GM12878 (cell line): Measurements from ENCODE around the gene HPSE2.

Experiments used
- CREM ChIP-seq: IDR thresholded peaks from 2 replicates; pipeline ENCODE4 v1.6.1; 2014; ENCODE audit warnings: antibody characterized with exemption, low read depth
- EP300 ChIP-seq, 2 experiments: fragments of 150-350 bp in 1 of 2; IDR thresholded peaks; 2 replicates each; pipeline ENCODE4 v1.6.1; 2011 to 2012; ENCODE audit warnings: low read depth in 2 of 2, low read length in 2 of 2, borderline replicate concordance in 1 of 2, improper control_type of control experiment in 1 of 2, inconsistent platforms in 1 of 2; ENCODE audit not compliant: control insufficient read depth in 1 of 2
- PBX3 ChIP-seq: IDR thresholded peaks from 2 replicates; pipeline ENCODE4 v1.6.1; 2011; ENCODE audit warnings: mild to moderate bottlenecking, low read depth, low read length, moderate library complexity; ENCODE audit not compliant: insufficient replicate concordance
- POLR2AphosphoS5 ChIP-seq: IDR thresholded peaks from 2 replicates; pipeline ENCODE4 v1.6.1; 2011; ENCODE audit warnings: mild to moderate bottlenecking, low read length, inconsistent platforms
- SP1 ChIP-seq: IDR thresholded peaks from one replicate; pipeline ENCODE4 v1.6.1; 2011; ENCODE audit warnings: low read depth, low read length
- ZBTB40 ChIP-seq: fragments of 450-650 bp; IDR thresholded peaks from 2 replicates; pipeline ENCODE4 v1.6.1; 2016; ENCODE audit warnings: mild to moderate bottlenecking, moderate library complexity, borderline replicate concordance
- TF ChIP-seq, protein P1 (sequence below): fragments of 450-650 bp; formaldehyde crosslinking; IDR thresholded peaks from 2 replicates; pipeline ENCODE4 v1.4.0; 2020; ENCODE audit warnings: mild to moderate bottlenecking, moderate library complexity
- TF ChIP-seq, protein P2 (sequence below): fragments of 450-650 bp; IDR thresholded peaks from 2 replicates; pipeline ENCODE4 v1.6.1; 2018; ENCODE audit warnings: mild to moderate bottlenecking, low read depth, moderate library complexity; ENCODE audit not compliant: partially characterized antibody

DNA sequence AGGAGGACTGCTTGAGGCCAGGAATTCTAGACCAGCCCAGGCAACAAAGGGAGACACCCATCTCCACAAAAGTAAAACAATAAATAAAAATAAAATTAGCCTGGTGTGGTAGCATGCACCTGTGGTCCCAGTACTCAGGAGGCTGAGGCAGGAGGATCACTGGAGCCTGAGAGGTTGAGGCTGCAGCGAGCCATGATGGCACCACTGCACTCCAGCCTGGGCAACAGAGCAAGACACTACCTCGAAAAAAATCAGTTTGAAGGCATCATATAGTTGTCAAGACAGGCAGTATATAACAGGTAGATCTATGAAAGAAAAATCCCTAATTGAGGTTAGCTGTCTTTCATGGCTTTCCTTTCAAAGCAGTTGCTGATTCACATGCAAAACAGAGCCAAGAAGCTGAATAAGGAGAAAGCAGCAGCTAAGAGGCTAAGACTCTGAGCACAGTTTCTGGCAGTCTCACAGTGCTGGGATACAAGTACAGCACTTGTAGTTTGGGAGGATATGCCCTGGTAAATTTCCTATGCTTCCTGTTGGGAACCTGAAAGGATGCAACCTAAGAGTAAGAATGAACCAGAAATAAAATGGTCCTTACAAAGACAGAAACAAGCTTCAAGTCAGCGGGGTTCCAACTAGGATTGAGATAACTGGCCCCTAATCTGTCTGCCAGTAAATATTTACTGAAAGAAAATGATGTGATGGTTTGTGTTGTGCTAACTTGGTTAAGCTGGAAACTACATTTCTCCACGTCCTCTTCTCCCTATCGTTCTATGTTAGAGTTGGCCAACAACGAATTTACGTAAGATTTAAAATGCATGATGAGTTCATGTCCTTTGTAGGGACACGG, 420.4 kb downstream of the HPSE2 start:
- TF ChIP-seq POLR2AphosphoS5 (no peak), CREM (no peak), SP1 (no peak), EP300 (IDR thresholded peaks at IDR 0.05; ENCODE audit: borderline replicate concordance in 1 of 2, control insufficient read depth in 1 of 2, low read depth in 2 of 2, low read length in 2 of 2) (no peak), ZBTB40 (no peak), PBX3 (no peak)
- TF ChIP-seq, protein P1, sequence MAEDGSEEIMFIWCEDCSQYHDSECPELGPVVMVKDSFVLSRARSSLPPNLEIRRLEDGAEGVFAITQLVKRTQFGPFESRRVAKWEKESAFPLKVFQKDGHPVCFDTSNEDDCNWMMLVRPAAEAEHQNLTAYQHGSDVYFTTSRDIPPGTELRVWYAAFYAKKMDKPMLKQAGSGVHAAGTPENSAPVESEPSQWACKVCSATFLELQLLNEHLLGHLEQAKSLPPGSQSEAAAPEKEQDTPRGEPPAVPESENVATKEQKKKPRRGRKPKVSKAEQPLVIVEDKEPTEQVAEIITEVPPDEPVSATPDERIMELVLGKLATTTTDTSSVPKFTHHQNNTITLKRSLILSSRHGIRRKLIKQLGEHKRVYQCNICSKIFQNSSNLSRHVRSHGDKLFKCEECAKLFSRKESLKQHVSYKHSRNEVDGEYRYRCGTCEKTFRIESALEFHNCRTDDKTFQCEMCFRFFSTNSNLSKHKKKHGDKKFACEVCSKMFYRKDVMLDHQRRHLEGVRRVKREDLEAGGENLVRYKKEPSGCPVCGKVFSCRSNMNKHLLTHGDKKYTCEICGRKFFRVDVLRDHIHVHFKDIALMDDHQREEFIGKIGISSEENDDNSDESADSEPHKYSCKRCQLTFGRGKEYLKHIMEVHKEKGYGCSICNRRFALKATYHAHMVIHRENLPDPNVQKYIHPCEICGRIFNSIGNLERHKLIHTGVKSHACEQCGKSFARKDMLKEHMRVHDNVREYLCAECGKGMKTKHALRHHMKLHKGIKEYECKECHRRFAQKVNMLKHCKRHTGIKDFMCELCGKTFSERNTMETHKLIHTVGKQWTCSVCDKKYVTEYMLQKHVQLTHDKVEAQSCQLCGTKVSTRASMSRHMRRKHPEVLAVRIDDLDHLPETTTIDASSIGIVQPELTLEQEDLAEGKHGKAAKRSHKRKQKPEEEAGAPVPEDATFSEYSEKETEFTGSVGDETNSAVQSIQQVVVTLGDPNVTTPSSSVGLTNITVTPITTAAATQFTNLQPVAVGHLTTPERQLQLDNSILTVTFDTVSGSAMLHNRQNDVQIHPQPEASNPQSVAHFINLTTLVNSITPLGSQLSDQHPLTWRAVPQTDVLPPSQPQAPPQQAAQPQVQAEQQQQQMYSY: no peak
- TF ChIP-seq, protein P2, sequence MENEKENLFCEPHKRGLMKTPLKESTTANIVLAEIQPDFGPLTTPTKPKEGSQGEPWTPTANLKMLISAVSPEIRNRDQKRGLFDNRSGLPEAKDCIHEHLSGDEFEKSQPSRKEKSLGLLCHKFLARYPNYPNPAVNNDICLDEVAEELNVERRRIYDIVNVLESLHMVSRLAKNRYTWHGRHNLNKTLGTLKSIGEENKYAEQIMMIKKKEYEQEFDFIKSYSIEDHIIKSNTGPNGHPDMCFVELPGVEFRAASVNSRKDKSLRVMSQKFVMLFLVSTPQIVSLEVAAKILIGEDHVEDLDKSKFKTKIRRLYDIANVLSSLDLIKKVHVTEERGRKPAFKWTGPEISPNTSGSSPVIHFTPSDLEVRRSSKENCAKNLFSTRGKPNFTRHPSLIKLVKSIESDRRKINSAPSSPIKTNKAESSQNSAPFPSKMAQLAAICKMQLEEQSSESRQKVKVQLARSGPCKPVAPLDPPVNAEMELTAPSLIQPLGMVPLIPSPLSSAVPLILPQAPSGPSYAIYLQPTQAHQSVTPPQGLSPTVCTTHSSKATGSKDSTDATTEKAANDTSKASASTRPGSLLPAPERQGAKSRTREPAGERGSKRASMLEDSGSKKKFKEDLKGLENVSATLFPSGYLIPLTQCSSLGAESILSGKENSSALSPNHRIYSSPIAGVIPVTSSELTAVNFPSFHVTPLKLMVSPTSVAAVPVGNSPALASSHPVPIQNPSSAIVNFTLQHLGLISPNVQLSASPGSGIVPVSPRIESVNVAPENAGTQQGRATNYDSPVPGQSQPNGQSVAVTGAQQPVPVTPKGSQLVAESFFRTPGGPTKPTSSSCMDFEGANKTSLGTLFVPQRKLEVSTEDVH: no peak
